ENCODE results near the gene LRRC8D.

The LRRC8D gene

DNA sequence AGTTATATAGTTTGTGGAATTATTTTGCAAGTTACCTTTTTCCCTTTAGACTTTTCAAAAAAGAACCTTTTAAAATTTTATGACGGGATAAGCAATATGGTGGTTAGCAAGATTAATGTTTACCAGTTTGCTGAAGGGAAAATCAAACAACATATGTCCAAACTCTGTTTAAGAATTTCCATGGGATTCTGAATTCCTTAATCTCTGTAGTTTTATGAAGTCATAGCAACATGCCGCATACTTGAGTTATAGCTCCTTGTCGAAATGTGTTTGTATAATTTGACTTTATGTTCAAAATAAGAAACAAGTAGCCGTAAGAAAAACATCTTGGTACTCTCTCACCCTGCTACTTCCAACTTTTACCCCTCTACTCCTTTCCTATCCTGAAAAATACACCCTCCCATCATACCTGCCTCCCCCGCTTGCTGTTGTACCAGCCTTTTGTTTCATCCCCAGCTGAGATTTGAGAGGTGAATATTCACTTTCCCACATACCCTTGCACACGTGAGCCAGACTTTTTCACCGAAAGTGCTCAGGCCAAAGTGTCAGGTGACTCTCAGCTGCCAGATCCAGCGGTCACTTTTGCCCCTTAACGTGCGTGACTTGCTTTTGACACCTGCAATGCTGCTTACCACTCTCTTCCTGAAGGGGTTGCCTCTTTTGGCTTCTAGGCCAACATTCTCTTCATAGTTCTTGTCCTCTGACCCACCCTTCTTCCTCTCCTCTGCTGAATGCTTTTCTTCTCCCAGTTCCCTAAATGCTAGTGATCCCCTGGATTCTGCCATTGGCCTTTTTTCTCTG is 90.6 kb downstream of the LRRC8D start:
- H3K14ac ChIP-seq (ENCODE audit: low read length): no peak overlapping the region
- H2BK5ac ChIP-seq (ENCODE audit: low read length): no peak overlapping the region
- no peak overlapping the region for H2BK12ac ChIP-seq (ENCODE audit: low read length)
- no peak for DNase-seq (ENCODE audit: low spot score)
- H3K27ac ChIP-seq (replicated peaks; ENCODE audit: low read length): peak overlapping the region; percentile 4
- H2BK120ac ChIP-seq (ENCODE audit: low read depth, low read length): no peak overlapping the region
- H2AFZ ChIP-seq (ENCODE audit: low read length): no peak overlapping the region
- H2BK15ac ChIP-seq (ENCODE audit: low read length): no peak overlapping the region
- H3K4ac ChIP-seq (ENCODE audit: low read length): no peak overlapping the region
- no peak overlapping the region for H2AK5ac ChIP-seq (ENCODE audit: low read depth, low read length)
- no peaks in the 10 kb centered on the region for H3K79me1 ChIP-seq (ENCODE audit: low read depth, low read length)
- H3K4me2 ChIP-seq (ENCODE audit: insufficient read depth, low read length, poor library complexity, severe bottlenecking): peak overlapping the region; percentile 28
- WGBS, 2 donors (ENCODE audit: extremely low coverage in 2 of 2, insufficient read length in 2 of 2, insufficient replicate concordance in 1 of 2): no CpG with 5 or more reads among the region's 10 CpGs
- H3K9me3 ChIP-seq (replicated peaks in 1 of 2; ENCODE audit: control insufficient read depth in 2 of 2, insufficient read depth in 1 of 2, low read depth in 1 of 2, low read length in 2 of 2): no peaks in the 10 kb centered on the region
- no peaks in the 10 kb centered on the region for H3K27me3 ChIP-seq (ENCODE audit: control insufficient read depth in 3 of 3, insufficient read depth in 3 of 3, low read depth in 1 of 3, low read length in 3 of 3)
- H3K4me3 ChIP-seq (ENCODE audit: low read length in 2 of 2): no peak overlapping the region
- peaks cover 0 to 21% of the 10 kb centered on the region in 2 donors for H3K36me3 ChIP-seq (replicated peaks in 1 of 2; ENCODE audit: control insufficient read depth in 2 of 2, insufficient read depth in 2 of 2, low read length in 2 of 2)
- no peak overlapping the region for H4K91ac ChIP-seq (ENCODE audit: low read depth, low read length, poor library complexity)
- no peak overlapping the region for H3K9ac ChIP-seq (ENCODE audit: low read depth, low read length, poor library complexity)
- H3K18ac ChIP-seq (ENCODE audit: low read length): peak overlapping the region; percentile 76
- H4K8ac ChIP-seq (ENCODE audit: low read depth, low read length): no peak overlapping the region
- no peak overlapping the region for H3K23ac ChIP-seq (ENCODE audit: low read depth, low read length, poor library complexity)
- peaks cover 17 to 30% of the 10 kb centered on the region in 2 donors for H3K4me1 ChIP-seq (ENCODE audit: control insufficient read depth in 2 of 2, insufficient read depth in 1 of 2, low read depth in 1 of 2, low read length in 2 of 2)

DNA sequence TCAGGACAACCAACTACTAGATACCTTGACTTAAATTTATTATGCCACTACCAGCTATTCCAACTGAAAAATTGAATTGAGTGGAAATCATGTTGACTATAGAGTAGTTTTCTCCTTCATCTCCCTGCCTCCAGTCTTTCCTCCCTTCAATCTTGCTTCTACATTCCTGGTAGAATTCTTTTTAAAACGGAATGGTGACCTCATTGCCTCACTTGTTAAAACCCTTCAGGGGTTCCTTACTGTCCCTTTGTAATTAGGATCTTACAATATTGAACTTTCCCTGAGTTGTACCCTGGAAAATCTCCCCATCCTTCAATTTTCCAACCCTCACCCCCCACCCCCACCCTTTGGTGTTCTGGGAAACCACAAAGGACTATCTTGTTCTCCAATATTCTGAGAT is 91.2 kb downstream of the LRRC8D start:
- no peak overlapping the region for H3K4ac ChIP-seq (ENCODE audit: low read length)
- H3K9me3 ChIP-seq (replicated peaks in 1 of 2; ENCODE audit: control insufficient read depth in 2 of 2, insufficient read depth in 1 of 2, low read depth in 1 of 2, low read length in 2 of 2): no peaks in the 10 kb centered on the region
- H2BK15ac ChIP-seq (ENCODE audit: low read length): no peak overlapping the region
- H2AK5ac ChIP-seq (ENCODE audit: low read depth, low read length): no peak overlapping the region
- H3K14ac ChIP-seq (ENCODE audit: low read length): no peak overlapping the region
- no peak for DNase-seq (ENCODE audit: low spot score)
- no peak overlapping the region for H2BK5ac ChIP-seq (ENCODE audit: low read length)
- H4K8ac ChIP-seq (ENCODE audit: low read depth, low read length): no peak overlapping the region
- H3K36me3 ChIP-seq (replicated peaks in 1 of 2; ENCODE audit: control insufficient read depth in 2 of 2, insufficient read depth in 2 of 2, low read length in 2 of 2): peaks cover 0 to 21% of the 10 kb centered on the region in 2 donors
- no peak overlapping the region for H2AFZ ChIP-seq (ENCODE audit: low read length)
- H3K4me3 ChIP-seq (ENCODE audit: low read length in 2 of 2): no peak overlapping the region
- peaks cover 14 to 24% of the 10 kb centered on the region in 2 donors for H3K4me1 ChIP-seq (ENCODE audit: control insufficient read depth in 2 of 2, insufficient read depth in 1 of 2, low read depth in 1 of 2, low read length in 2 of 2)
- H2BK12ac ChIP-seq (ENCODE audit: low read length): no peak overlapping the region
- no peak overlapping the region for H3K9ac ChIP-seq (ENCODE audit: low read depth, low read length, poor library complexity)
- no peak overlapping the region for H3K27ac ChIP-seq (replicated peaks; ENCODE audit: low read length)
- no CpG with 5 or more reads among the region's 1 CpG for WGBS, 2 donors (ENCODE audit: extremely low coverage in 2 of 2, insufficient read length in 2 of 2, insufficient replicate concordance in 1 of 2)
- H2BK120ac ChIP-seq (ENCODE audit: low read depth, low read length): no peak overlapping the region
- no peaks in the 10 kb centered on the region for H3K79me1 ChIP-seq (ENCODE audit: low read depth, low read length)
- H3K4me2 ChIP-seq (ENCODE audit: insufficient read depth, low read length, poor library complexity, severe bottlenecking): no peak overlapping the region
- no peak overlapping the region for H3K18ac ChIP-seq (ENCODE audit: low read length)
- no peaks in the 10 kb centered on the region for H3K27me3 ChIP-seq (ENCODE audit: control insufficient read depth in 3 of 3, insufficient read depth in 3 of 3, low read depth in 1 of 3, low read length in 3 of 3)
- H4K91ac ChIP-seq (ENCODE audit: low read depth, low read length, poor library complexity): no peak overlapping the region
- no peak overlapping the region for H3K23ac ChIP-seq (ENCODE audit: low read depth, low read length, poor library complexity)

DNA sequence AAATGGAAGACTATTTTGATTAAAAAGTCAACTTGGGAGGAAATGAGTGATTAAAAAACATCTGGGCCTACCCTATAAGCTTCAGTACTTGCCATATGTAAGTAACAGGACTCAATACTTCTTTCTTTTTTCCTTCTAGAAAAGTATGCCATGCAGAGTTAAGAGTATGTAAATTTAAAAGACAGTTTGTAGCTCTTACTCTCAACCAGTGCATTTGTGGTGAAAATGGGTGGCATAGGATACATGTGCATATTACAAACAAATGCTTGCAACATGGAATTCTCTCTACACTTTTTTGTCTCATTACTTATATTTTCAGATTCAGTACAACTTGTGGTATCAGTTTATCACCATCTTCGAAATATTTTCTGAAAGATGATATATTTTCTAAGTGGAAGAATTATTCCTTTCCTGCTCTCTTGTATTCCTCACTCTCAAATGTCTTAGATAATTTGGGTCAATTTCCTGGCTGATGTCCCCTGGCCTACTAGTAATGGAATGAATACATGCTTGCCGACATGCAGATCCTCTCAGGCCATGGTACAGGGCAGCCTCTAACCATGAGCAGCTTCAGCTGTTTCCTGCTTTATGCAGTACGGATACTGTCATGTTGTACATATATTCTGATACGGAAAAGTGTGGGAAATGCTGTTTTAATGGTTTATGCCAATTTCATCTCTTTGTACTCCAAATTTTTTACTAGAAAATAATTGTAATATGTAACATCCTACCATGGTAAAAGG is 92.7 kb downstream of the LRRC8D start:
- no peak overlapping the region for H2AFZ ChIP-seq (ENCODE audit: low read length)
- H4K91ac ChIP-seq (ENCODE audit: low read depth, low read length, poor library complexity): no peak overlapping the region
- no peak overlapping the region for H3K4me2 ChIP-seq (ENCODE audit: insufficient read depth, low read length, poor library complexity, severe bottlenecking)
- no peaks in the 10 kb centered on the region for H3K9me3 ChIP-seq (replicated peaks in 1 of 2; ENCODE audit: control insufficient read depth in 2 of 2, insufficient read depth in 1 of 2, low read depth in 1 of 2, low read length in 2 of 2)
- H3K4me3 ChIP-seq (ENCODE audit: low read length in 2 of 2): no peak overlapping the region
- H2BK5ac ChIP-seq (ENCODE audit: low read length): no peak overlapping the region
- H3K27ac ChIP-seq (replicated peaks; ENCODE audit: low read length): no peak overlapping the region
- peaks cover 0 to 9% of the 10 kb centered on the region in 2 donors for H3K36me3 ChIP-seq (replicated peaks in 1 of 2; ENCODE audit: control insufficient read depth in 2 of 2, insufficient read depth in 2 of 2, low read length in 2 of 2)
- H2BK12ac ChIP-seq (ENCODE audit: low read length): no peak overlapping the region
- no peak overlapping the region for H3K9ac ChIP-seq (ENCODE audit: low read depth, low read length, poor library complexity)
- no peak overlapping the region for H2AK5ac ChIP-seq (ENCODE audit: low read depth, low read length)
- no peak overlapping the region for H3K14ac ChIP-seq (ENCODE audit: low read length)
- peaks cover 17 to 19% of the 10 kb centered on the region in 2 donors for H3K4me1 ChIP-seq (ENCODE audit: control insufficient read depth in 2 of 2, insufficient read depth in 1 of 2, low read depth in 1 of 2, low read length in 2 of 2)
- H3K23ac ChIP-seq (ENCODE audit: low read depth, low read length, poor library complexity): no peak overlapping the region
- H3K79me1 ChIP-seq (ENCODE audit: low read depth, low read length): no peaks in the 10 kb centered on the region
- H2BK15ac ChIP-seq (ENCODE audit: low read length): no peak overlapping the region
- no peak overlapping the region for H2BK120ac ChIP-seq (ENCODE audit: low read depth, low read length)
- no peak for DNase-seq (ENCODE audit: low spot score)
- no peak overlapping the region for H3K4ac ChIP-seq (ENCODE audit: low read length)
- no peak overlapping the region for H3K18ac ChIP-seq (ENCODE audit: low read length)
- H4K8ac ChIP-seq (ENCODE audit: low read depth, low read length): no peak overlapping the region
- WGBS, 2 donors (ENCODE audit: extremely low coverage in 2 of 2, insufficient read length in 2 of 2, insufficient replicate concordance in 1 of 2): no CpG with 5 or more reads among the region's 4 CpGs
- no peaks in the 10 kb centered on the region for H3K27me3 ChIP-seq (ENCODE audit: control insufficient read depth in 3 of 3, insufficient read depth in 3 of 3, low read depth in 1 of 3, low read length in 3 of 3)

DNA sequence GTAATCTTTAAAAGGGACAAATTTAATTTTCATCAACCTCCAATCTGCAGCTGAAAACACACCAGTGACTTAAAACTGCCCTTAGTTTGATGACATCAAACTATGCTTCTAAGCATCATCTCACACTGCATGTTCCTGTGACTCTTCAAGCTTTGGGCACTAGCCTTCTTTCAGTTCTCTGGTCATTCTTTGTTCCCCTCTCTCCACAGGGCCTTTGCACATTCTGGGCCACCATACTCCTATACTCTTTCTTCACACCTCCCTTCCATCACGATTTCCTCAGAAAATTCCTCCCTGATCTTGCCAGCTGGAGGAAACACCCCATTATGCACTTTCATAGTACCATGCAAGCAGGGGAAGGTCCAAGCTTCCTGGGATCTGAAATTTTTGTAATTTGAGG is 96.5 kb downstream of the LRRC8D start:
- H2AK5ac ChIP-seq (ENCODE audit: low read depth, low read length): no peak overlapping the region
- no peaks in the 10 kb centered on the region for H3K27me3 ChIP-seq (ENCODE audit: control insufficient read depth in 3 of 3, insufficient read depth in 3 of 3, low read depth in 1 of 3, low read length in 3 of 3)
- no peaks in the 10 kb centered on the region for H3K79me1 ChIP-seq (ENCODE audit: low read depth, low read length)
- no peak overlapping the region for H3K14ac ChIP-seq (ENCODE audit: low read length)
- H4K8ac ChIP-seq (ENCODE audit: low read depth, low read length): no peak overlapping the region
- H3K36me3 ChIP-seq (replicated peaks in 1 of 2; ENCODE audit: control insufficient read depth in 2 of 2, insufficient read depth in 2 of 2, low read length in 2 of 2): peaks cover 0 to 13% of the 10 kb centered on the region in 2 donors
- no peak overlapping the region for H2BK15ac ChIP-seq (ENCODE audit: low read length)
- H2BK5ac ChIP-seq (ENCODE audit: low read length): no peak overlapping the region
- H2BK12ac ChIP-seq (ENCODE audit: low read length): no peak overlapping the region
- no peak overlapping the region for H3K23ac ChIP-seq (ENCODE audit: low read depth, low read length, poor library complexity)
- H3K9ac ChIP-seq (ENCODE audit: low read depth, low read length, poor library complexity): no peak overlapping the region
- no peak overlapping the region for H3K4ac ChIP-seq (ENCODE audit: low read length)
- 100% methylated on average over 1 of the region's 1 CpG; no CpG with 5 or more reads in 1 of the 2 donors for WGBS, 2 donors (ENCODE audit: extremely low coverage in 2 of 2, insufficient read length in 2 of 2, insufficient replicate concordance in 1 of 2)
- H3K4me2 ChIP-seq (ENCODE audit: insufficient read depth, low read length, poor library complexity, severe bottlenecking): no peak overlapping the region
- no peak overlapping the region for H3K4me3 ChIP-seq (ENCODE audit: low read length in 2 of 2)
- H3K18ac ChIP-seq (ENCODE audit: low read length): no peak overlapping the region
- no peak overlapping the region for H2BK120ac ChIP-seq (ENCODE audit: low read depth, low read length)
- H4K91ac ChIP-seq (ENCODE audit: low read depth, low read length, poor library complexity): no peak overlapping the region
- H3K9me3 ChIP-seq (replicated peaks in 1 of 2; ENCODE audit: control insufficient read depth in 2 of 2, insufficient read depth in 1 of 2, low read depth in 1 of 2, low read length in 2 of 2): peaks cover 0 to 1% of the 10 kb centered on the region in 2 donors
- no peak for DNase-seq (ENCODE audit: low spot score)
- no peak overlapping the region for H2AFZ ChIP-seq (ENCODE audit: low read length)
- H3K27ac ChIP-seq (replicated peaks; ENCODE audit: low read length): no peak overlapping the region
- peaks cover 0 to 5% of the 10 kb centered on the region in 2 donors for H3K4me1 ChIP-seq (ENCODE audit: control insufficient read depth in 2 of 2, insufficient read depth in 1 of 2, low read depth in 1 of 2, low read length in 2 of 2)
